GM10266 (cell line): ENCODE data around the gene KCNJ9.
"Not testable (repeated sequence)": the region's sequence is repeated elsewhere in the genome, so short reads cannot be mapped to it uniquely, and the experiment has no call there.

Experiments used
- DNase-seq: peaks from one replicate; pipeline ENCODE4 v3.0.0; 2012; ENCODE audit errors: extremely low spot score
- CTCF ChIP-seq: IDR thresholded peaks from 2 replicates; pipeline ENCODE4 v1.5.1; 2012; ENCODE audit warnings: mild to moderate bottlenecking, low read depth; ENCODE audit not compliant: control insufficient read depth, insufficient read depth; ENCODE audit errors: missing control alignments

Gene KCNJ9

DNA sequence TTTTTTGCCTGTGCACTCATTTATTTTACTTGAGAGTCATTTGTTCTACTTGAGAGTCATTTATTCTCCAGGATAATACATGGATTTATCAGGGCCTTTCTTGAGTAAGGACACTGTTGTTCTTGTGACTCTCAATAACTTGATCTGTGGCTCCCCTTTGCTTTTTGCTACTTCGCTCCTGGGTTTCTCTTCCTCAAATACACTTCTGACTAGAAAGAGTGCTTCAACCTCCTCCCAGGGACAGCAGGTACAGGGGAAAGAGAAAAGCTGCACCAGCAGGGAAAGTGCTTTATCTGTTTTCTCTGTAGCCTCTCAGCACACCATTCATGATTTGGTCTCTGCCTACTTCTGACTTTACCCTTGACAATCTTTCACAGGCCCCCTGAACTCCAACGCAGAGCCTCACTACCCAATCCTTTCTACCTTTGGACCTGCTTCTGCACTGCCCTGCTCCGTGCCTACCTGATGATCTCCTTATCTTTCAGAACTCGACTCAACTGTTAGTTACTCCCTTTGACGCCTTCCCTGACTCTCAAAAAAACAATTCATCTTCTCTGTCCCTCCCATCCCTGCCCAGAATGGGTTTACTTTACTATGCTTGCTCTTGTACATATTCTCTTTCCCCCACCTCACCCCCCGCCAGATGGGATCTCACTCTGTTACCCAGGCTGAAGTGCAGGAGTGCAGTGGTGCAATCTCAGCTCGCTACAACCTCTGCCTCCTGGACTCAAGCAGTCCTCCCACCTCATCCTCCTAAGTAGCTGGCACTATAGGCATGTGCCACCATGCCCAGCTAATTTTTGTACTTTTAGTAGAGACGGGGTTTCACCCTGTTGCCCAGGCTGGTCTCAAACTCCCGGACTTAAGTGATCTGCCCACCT lies 34.0 kb upstream of the KCNJ9 start:
- DNase-seq: no peak
- TF ChIP-seq CTCF: no peak

- TF ChIP-seq CTCF: no peak
- DNase-seq: no peak
Measured at GRCh38 chr1:160048335-160048734, 33.0 kb upstream of the KCNJ9 start.

DNA sequence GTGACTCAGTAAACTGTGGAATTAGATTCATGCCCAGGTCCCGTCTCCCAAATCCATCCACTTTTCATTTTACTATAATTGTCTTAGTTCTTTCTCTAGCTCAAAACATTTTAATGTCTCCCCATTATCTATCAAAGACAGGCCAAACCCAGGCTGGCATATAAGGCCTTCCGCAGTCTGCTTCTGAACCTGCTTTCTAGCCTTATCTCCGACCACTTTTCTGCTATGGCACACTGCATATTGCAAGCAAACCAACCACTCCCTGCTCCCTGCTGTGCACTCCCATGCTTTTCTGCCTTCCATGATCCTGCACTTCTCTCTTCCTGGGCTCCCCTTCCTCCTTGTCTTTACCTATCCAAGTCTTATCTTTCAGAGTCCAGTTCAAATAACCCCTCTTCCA lies 32.2 kb upstream of the KCNJ9 start:
- no peak for DNase-seq
- no peak for TF ChIP-seq CTCF

DNA sequence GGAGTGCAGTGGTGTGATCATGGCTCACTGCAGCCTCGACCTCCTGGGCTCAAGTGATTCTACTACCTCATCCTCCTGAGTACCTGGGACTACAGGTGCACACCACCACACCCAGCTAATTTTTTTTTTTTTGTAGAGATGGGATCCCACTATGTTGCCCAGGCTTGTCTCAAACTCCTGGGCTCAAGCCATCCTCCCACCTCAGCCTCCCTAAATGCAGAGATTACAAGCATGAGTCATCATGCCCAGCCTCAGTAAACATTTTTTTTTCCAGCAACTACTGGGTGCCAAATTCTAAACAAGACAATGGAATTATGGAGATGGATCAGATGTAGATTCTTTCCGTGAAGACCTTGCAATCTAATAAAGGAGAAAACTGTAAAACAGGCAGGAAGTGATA lies 31.2 kb upstream of the KCNJ9 start:
- not testable (repeated sequence) for DNase-seq

GRCh38 chr1:160050619-160051018 lies 30.7 kb upstream of the KCNJ9 start:
- no peak for TF ChIP-seq CTCF
- no peak for DNase-seq

GRCh38 chr1:160052936-160053335 lies 28.4 kb upstream of the KCNJ9 start:
- no peak for TF ChIP-seq CTCF
- no peak for DNase-seq

GRCh38 chr1:160053548-160054365 lies 27.6 kb upstream of the KCNJ9 start:
- DNase-seq: no peak
- TF ChIP-seq CTCF: no peak
